T1000 (cell line): ENCODE results near the gene ZNF813.
A peak's percentile ranks its signal among the peaks of the same experiment; 100 is the strongest.
"Not testable (repeated sequence)": the region's sequence is repeated elsewhere in the genome, so short reads cannot be mapped to it uniquely, and the experiment has no call there.

ENCODE experiments used
- DNase-seq: peaks from one replicate; lab custom pipeline; 2025; ENCODE audit warnings: mixed read lengths; lab: John Stamatoyannopoulos, UW

Gene ZNF813

DNA sequence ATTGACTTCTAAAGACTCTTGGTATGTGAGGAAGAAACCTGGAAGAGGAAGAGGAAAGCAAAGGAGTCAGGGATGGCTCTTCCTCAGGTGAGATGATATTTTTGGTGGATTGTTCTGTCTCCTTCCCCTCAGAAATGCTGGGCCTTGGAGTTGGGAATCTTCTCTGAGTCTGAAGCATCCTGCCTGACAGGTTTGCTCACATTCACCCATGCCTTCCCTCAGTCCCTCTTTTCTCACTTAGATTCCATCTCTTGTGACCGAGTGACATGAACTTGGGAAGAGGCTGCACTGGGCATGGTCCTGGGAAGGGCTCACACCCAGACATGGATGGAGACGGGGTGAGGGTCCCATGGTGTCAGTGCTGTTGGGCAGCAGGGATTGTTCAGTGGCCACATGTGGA, 16.2 kb downstream of the ZNF813 start:
- not testable (repeated sequence) for DNase-seq

DNA sequence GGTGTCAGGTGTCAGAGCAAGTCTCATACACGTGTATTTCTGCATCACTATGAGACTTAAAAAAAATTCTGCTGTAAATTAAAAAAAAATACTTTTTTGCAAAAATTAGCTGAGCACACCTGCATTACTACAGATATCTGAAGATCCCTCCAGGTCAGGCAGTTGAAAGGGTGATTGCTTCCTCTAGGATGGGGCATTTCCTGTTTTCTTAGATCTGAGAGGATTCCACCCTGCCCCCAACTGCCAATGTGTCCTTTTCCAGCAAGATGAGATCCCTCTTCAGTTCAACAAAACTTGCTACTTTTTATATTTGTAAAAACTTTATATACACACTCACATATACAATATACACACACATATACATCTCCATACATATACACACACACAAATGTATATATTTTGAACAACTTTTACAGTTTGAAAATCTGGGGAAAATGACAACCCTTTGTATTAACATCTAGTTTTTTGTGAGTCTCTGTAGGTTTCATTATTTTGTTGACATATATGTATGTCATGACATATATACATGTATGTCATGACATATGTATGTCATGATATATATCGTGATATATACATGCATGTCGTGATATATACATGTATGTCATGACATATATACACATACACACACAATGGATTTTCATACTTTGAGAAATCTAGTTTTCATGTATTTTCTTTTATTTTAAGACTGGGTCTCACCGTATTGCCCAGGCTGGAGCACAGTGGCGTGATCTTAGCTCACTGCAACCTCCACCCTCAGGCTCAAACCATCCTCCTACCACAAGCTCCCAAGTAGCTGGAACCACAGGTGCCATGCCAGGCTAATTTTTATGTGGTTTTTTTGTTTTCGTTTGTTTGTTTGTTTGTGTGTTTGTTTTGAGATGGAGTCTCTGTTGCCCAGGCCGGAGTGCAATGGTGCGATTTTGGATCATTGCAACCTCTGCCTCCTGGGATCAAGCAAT, 17.8 kb downstream of the ZNF813 start:
- DNase-seq, result no peak

- DNase-seq, result no peak
Observed at GRCh38 chr19:53492153-53492552, 24.6 kb downstream of the ZNF813 start.

DNA sequence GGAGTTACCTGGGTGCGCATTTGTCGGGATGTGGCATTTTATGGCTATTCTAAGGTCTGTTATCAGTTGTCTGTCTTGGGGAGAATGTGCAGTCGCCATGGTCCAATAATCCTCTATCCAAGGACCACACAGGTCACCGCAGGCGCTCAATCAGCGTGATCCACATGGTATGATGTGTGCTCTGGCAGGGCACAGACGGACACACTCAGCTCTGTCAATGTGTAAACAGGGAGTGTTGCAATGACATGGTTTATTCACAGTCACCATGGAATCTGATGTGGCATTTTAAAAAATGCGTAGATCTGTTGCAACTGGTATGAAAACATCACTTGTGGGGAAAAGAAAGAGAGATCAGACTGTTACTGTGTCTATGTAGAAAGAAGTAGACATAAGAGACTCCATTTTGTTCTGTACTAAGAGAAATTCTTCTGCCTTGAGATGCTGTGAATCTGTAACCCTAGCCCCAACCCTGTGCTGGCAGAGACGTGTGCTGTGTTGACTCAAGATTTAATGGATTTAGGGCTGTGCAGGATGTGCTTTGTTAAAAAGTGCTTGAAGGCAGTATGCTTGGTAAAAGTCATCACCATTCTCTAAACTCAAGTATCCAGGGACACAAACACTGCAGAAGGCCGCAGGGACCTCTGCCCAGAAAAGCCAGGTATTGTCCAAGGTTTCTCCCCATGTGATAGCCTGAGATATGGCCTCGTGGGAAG, 29.9 kb downstream of the ZNF813 start:
- DNase-seq, result not testable (repeated sequence)

DNA sequence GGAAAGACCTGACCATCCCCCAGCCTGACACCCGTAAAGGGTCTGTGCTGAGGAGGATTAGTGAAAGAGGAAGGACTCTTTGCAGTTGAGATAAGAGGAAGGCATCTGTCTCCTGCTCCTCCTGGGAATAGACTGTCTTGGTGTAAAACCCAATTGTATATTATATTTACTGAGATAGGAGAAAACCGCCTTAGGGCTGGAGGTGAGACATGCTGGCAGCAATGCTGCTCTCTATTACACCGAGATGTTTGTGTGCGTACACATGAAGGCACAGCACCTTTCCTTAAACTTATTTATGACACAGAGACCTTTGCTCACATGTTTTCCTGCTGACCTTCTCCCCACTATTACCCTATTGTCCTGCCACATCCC, 30.5 kb downstream of the ZNF813 start:
- not testable (repeated sequence) for DNase-seq

GRCh38 chr19:53503151-53503550, 35.6 kb downstream of the ZNF813 start:
- DNase-seq, result not testable (repeated sequence)

DNA sequence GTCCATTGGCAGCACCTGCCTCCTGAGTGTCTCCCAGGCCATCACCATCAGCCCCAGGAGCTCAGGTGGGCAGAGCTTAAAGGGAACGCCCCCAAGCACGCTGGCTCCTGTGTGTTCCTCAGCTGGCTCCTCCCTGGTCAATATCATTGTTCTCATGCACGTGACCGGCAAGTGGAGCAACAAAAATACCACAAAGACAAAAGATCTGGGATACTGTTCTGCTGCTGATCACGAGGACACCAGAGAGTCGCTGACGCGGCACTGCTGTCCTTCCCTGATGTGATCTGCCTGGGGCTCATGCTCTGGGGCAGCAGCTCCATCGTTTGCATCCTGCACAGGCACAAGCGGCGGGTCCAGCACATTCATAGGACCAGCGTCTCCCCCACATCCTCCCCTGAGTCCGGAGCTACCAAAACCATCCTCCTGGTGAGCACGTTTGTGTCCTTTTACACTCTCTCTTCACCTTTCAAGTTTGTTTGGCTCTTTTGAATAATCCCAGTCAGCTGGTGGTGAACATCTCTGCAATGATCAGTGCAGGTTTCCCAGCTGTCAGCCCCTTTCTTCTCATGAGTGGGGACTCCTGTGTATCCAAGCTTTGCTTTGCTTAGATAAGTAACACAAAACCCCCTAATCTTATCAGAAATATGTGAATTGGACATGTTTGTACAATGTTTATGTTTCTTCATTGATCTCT, 36.3 kb downstream of the ZNF813 start:
- DNase-seq, result not testable (repeated sequence)

DNA sequence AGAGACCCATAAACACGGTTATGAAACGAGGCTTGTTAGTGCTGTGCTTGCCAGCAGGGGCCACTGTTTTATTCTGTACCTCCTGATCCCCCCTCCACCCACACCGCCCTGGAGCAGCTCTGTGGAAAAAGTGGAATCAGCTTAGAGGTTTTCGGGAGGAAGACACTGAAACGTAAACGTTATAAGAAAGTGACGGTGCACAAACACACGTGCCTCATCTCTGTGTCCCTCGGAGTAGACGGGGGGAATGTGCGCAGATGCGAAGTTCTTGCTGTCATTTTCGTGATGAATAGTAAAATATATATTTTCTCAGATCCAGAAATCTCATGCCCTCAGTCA, 36.8 kb downstream of the ZNF813 start:
- DNase-seq, result peak; percentile 31

DNA sequence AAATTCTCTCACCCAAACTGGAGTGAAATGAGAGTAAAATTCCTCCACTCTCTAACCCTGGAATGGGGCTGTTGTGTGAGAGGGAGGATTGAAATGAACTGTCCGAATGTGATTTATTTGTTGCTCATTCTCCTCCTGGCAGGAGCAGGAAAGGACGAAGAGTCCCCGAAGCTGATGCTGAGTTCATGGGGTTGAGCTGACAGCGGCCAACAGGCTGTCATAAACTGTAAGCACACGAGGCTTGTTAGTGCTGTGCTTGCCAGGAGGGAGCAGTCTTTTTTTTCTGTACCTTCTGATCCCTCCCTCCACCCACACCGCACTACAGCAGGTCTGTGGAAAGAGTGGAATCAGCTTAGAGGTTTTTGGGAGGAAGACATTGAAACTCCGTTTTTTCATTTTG, 37.4 kb downstream of the ZNF813 start:
- no peak for DNase-seq

DNA sequence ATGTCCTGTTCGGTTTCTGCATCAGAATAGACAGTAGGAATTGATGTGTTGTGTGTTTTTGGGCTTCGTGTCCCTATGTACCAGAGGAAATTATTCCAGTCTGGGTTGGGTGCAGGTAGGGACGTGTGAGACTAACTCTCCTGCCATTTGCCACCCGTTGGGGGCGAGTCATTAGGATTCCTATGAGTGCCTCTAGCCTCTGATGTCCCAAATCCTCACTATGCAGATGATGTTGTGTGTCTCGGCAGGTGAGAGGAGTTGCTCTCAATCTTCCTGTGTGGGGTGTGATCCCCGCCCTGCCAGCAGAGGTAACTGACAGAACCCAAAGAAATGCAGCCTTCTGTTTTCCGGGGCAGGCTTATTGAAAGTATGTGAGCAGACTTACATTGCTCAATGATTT, 39.2 kb downstream of the ZNF813 start:
- no peak for DNase-seq

GRCh38 chr19:53507523-53508442, 40.2 kb downstream of the ZNF813 start:
- no peak for DNase-seq

GRCh38 chr19:53509443-53509842, 41.9 kb downstream of the ZNF813 start:
- no peak for DNase-seq

DNA sequence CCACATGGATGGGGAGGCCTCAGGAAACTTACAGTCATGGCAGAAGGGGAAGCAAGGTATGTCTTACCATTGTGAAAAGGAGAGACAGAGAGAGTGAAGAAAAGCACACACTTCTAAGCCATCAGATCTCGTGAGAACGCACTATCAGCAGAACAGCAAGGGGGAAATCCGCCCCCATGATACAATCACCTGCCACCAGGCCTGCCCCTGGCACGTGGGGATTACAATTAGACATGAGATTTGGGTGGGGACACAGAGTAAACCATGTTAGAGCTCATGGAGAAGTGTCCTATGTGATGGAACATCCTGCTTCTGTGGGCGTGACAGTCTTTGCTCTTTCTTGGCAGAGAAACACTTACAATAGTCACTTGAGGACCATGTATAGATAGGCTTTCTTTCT, 42.3 kb downstream of the ZNF813 start:
- DNase-seq, result no peak

- no peak for DNase-seq
Observed at GRCh38 chr19:53511357-53511756, 43.8 kb downstream of the ZNF813 start.

GRCh38 chr19:53511933-53512374, 44.4 kb downstream of the ZNF813 start:
- no peak for DNase-seq

- DNase-seq, result not testable (repeated sequence)
Observed at GRCh38 chr19:53515047-53515446, 47.5 kb downstream of the ZNF813 start.

DNA sequence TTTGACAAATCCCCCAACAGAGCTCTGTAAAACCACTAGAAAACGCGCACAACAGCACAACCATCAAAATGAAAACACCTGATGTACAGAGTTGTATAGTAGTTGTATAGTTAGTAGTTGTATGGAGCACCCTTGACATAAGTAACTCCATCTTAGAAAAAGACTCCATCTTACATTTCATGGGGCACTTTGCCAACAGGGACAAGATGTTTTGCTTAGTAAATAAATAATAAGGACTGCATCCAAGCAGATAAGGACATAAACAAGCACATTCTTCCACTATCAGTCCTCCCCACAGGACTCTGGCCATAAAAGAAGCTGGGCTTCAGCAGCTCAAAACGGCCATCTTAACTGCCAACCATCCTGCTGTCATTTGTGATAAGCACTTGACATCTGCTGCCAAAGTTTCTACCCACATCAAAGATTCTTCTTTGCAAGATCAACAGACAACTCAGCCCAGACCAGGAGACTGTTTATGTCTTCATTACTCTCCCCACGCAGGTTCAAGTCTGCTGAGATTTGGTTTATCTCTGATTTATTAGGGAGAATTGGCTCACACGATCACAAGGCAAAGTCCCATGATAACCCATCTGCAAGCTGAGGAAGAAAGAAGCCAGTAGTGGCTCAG, 49.7 kb downstream of the ZNF813 start:
- DNase-seq, result no peak

DNA sequence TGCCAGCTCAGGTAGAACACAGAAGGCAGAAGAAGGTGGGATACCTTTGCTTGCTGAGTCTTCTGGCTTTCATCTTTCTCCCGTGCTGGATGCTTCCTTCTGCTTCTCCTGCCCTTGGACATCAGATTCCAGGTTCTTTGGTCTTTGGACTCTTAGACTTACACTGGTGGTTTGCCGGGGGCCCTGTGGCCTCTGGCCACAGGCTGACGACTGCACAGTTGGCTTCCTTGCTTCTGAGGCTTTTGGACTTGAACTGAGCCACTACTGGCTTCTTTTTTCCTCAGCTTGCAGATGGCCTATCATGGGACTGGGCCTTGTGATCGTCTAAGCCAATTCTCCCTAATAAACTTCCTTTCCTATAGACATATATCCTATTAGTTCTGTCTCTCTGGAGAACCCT, 50.6 kb downstream of the ZNF813 start:
- no peak for DNase-seq

GRCh38 chr19:53518716-53519115, 51.2 kb downstream of the ZNF813 start:
- no peak for DNase-seq

- DNase-seq, result no peak
Observed at GRCh38 chr19:53519446-53519845, 51.9 kb downstream of the ZNF813 start.

GRCh38 chr19:53520163-53520546, 52.6 kb downstream of the ZNF813 start:
- DNase-seq, result no peak
